ENCODE data around the gene NCKAP5L.

- TF ChIP-seq CTCF (IDR thresholded peaks at IDR 0.05) (no peak), POLR2A (IDR thresholded peaks at IDR 0.05) (no peak)
These were observed 34.6 kb downstream of the NCKAP5L start for GRCh38 chr12:49793620-49794019.

All from prostate gland (tissue), 2 donors.